Neural progenitor cell (in vitro differentiated cells): Measurements from ENCODE around the gene REP15. TPM values are rescaled to one million over a fixed set of nuclear protein-coding genes. Genes with fewer than 3 reads are reported as not detected.

ENCODE experiments used
- DNase-seq: peaks from one replicate; pipeline ENCODE4 v3.0.0-alpha.2; 2016; ENCODE audit warnings: low spot score
- H2AFZ ChIP-seq: fragments of 200-600 bp; sonication (generic); replicated peaks from 2 replicates; pipeline ENCODE4 v1.6.1; 2016; ENCODE audit warnings: antibody characterized with exemption
- H3F3A ChIP-seq: fragments of 200-600 bp; sonication (generic); 2 replicates; pipeline ENCODE4 v1.6.1; 2016; ENCODE audit warnings: antibody characterized with exemption, low read depth
- H3K27ac ChIP-seq: fragments of 200-600 bp; sonication (generic); 2 replicates; pipeline ENCODE4 v1.5.1; 2016; ENCODE audit warnings: mild to moderate bottlenecking
- H3K27me3 ChIP-seq: fragments of 200-600 bp; sonication (generic); 2 replicates; pipeline ENCODE4 v1.6.1; 2016; ENCODE audit warnings: mild to moderate bottlenecking, moderate library complexity
- H3K36me3 ChIP-seq: fragments of 200-600 bp; sonication (generic); 2 replicates; pipeline ENCODE4 v1.5.1; 2016
- H3K4me1 ChIP-seq: fragments of 200-600 bp; sonication (generic); 2 replicates; pipeline ENCODE4 v1.6.1; 2016; ENCODE audit warnings: mixed run types
- H3K4me2 ChIP-seq: fragments of 200-600 bp; sonication (generic); 2 replicates; pipeline ENCODE4 v1.6.1; 2016
- H3K4me3 ChIP-seq: fragments of 200-600 bp; sonication (generic); 2 replicates; pipeline ENCODE4 v1.5.1; 2016
- H3K79me2 ChIP-seq: fragments of 200-600 bp; sonication (generic); 2 replicates; pipeline ENCODE4 v1.6.1; 2016; ENCODE audit warnings: low read depth
- H3K9ac ChIP-seq: fragments of 200-600 bp; sonication (generic); 2 replicates; pipeline ENCODE4 v1.6.1; 2016
- H3K9me3 ChIP-seq: fragments of 200-600 bp; sonication (generic); 2 replicates; pipeline ENCODE4 v1.5.1; 2016; ENCODE audit warnings: low read depth
- H4K20me1 ChIP-seq: fragments of 200-600 bp; sonication (generic); 2 replicates; pipeline ENCODE4 v1.6.1; 2016; ENCODE audit warnings: low read depth
- H3K27ac Mint-ChIP-seq: 3 replicates; pipeline ENCODE4 v1.8.0; 2021; ENCODE audit warnings: mixed read lengths
- H3K27me3 Mint-ChIP-seq: 2 replicates; pipeline ENCODE4 v1.8.0; 2022; ENCODE audit warnings: low read depth, mild to moderate bottlenecking, inconsistent platforms, moderate library complexity, mixed read lengths; ENCODE audit not compliant: insufficient read depth
- H3K36me3 Mint-ChIP-seq: 3 replicates; pipeline ENCODE4 v1.8.0; 2021; ENCODE audit warnings: mixed read lengths
- H3K4me1 Mint-ChIP-seq: 3 replicates; pipeline ENCODE4 v1.8.0; 2021; ENCODE audit warnings: mixed read lengths
- H3K4me3 Mint-ChIP-seq: 3 replicates; pipeline ENCODE4 v1.8.0; 2021; ENCODE audit warnings: mild to moderate bottlenecking, moderate library complexity, mixed read lengths
- H3K9me3 Mint-ChIP-seq: 3 replicates; pipeline ENCODE4 v1.8.0; 2020; ENCODE audit warnings: mixed read lengths
- CTCF ChIP-seq: fragments of 200-600 bp; sonication (generic); IDR thresholded peaks from 2 replicates; pipeline ENCODE4 v1.5.1; 2017; ENCODE audit warnings: antibody characterized with exemption, mild to moderate bottlenecking
- EZH2 ChIP-seq: fragments of 200-600 bp; sonication (generic); IDR thresholded peaks from 2 replicates; pipeline ENCODE4 v1.6.1; 2017; ENCODE audit warnings: antibody characterized with exemption, mild to moderate bottlenecking, moderate library complexity
- EZH2phosphoT487 ChIP-seq: fragments of 200-600 bp; sonication (generic); IDR thresholded peaks from 2 replicates; pipeline ENCODE4 v1.6.1; 2017; ENCODE audit warnings: antibody characterized with exemption
- total RNA-seq: library from RNA; depleted of rRNA; stranded (reverse); fragments of >200 nt; gene quantifications from 2 replicates; pipeline ENCODE4 v1.2.3, GENCODE V29; 2015; ENCODE audit warnings: low replicate concordance

The REP15 gene
- total RNA-seq, 1 donor from 2014 or later: 0.45 TPM

DNA sequence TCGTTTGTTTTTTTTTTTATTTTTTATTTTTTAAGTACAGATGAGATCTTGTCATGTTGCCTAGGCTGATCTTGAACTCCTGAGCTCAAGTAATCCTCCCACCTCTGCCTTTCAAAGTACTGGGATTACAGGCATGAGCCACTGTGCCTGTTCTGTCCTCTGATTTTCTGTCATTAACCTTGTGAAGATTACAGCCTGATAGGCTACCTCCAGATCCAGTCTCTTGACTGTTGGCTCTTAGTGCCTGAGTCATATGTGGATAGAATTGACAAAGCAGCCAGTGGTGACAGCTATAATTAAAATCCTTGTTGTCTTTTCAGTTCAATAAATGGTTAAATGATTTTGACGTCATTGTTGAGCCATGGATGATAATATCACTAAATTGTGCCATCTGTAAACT is 21.3 kb upstream of the REP15 start:
- no peak overlapping the region for H3K4me3 Mint-ChIP-seq
- Histone ChIP-seq H3K27me3 (no peaks in the 10 kb centered on the region), H3K9me3 (no peaks in the 10 kb centered on the region), H3F3A (no peaks in the 10 kb centered on the region), H3K27ac (no peak overlapping the region), H3K4me3 (no peak overlapping the region), H3K79me2 (no peaks in the 10 kb centered on the region), H3K9ac (no peak overlapping the region), H4K20me1 (no peaks in the 10 kb centered on the region), H3K36me3 (no peaks in the 10 kb centered on the region), H3K4me1 (no peaks in the 10 kb centered on the region), H2AFZ (no peak overlapping the region), H3K4me2 (no peak overlapping the region)
- TF ChIP-seq EZH2phosphoT487: no peak
- no peak for TF ChIP-seq CTCF
- TF ChIP-seq EZH2: no peak
- H3K27me3 Mint-ChIP-seq: no peaks in the 10 kb centered on the region
- no peaks in the 10 kb centered on the region for H3K4me1 Mint-ChIP-seq
- H3K36me3 Mint-ChIP-seq: peaks cover 4% of the 10 kb centered on the region
- no peak for DNase-seq
- H3K27ac Mint-ChIP-seq: no peak overlapping the region
- H3K9me3 Mint-ChIP-seq: no peaks in the 10 kb centered on the region

- no peak overlapping the region for H3K4me3 ChIP-seq
- no peaks in the 10 kb centered on the region for H3K9me3 ChIP-seq
- no peaks in the 10 kb centered on the region for H4K20me1 ChIP-seq
- DNase-seq: no peak
- Mint-ChIP-seq H3K4me3 (no peak overlapping the region), H3K4me1 (no peaks in the 10 kb centered on the region), H3K9me3 (no peaks in the 10 kb centered on the region), H3K27me3 (no peaks in the 10 kb centered on the region), H3K36me3 (peaks cover 13% of the 10 kb centered on the region), H3K27ac (no peak overlapping the region)
- no peak overlapping the region for H3K9ac ChIP-seq
- TF ChIP-seq EZH2: no peak
- TF ChIP-seq EZH2phosphoT487: no peak
- no peak for TF ChIP-seq CTCF
- H3F3A ChIP-seq: no peaks in the 10 kb centered on the region
- H3K4me1 ChIP-seq: no peaks in the 10 kb centered on the region
- no peaks in the 10 kb centered on the region for H3K36me3 ChIP-seq
- no peaks in the 10 kb centered on the region for H3K79me2 ChIP-seq
- H3K27ac ChIP-seq: no peak overlapping the region
- H2AFZ ChIP-seq: no peak overlapping the region
- H3K27me3 ChIP-seq: no peaks in the 10 kb centered on the region
- no peak overlapping the region for H3K4me2 ChIP-seq
Measured at GRCh38 chr12:27680619-27681018, 15.6 kb upstream of the REP15 start.

- H3K4me3 ChIP-seq: no peak overlapping the region
- no peak overlapping the region for H3K4me3 Mint-ChIP-seq
- H3K4me2 ChIP-seq: no peak overlapping the region
- H3K4me1 Mint-ChIP-seq: no peaks in the 10 kb centered on the region
- no peak overlapping the region for H2AFZ ChIP-seq
- no peaks in the 10 kb centered on the region for H3K27me3 ChIP-seq
- H3K36me3 Mint-ChIP-seq: peaks cover 13% of the 10 kb centered on the region
- no peak for DNase-seq
- H3K4me1 ChIP-seq: no peaks in the 10 kb centered on the region
- no peak overlapping the region for H3K9ac ChIP-seq
- H3K9me3 ChIP-seq: no peaks in the 10 kb centered on the region
- H3K27me3 Mint-ChIP-seq: no peaks in the 10 kb centered on the region
- no peaks in the 10 kb centered on the region for H3K79me2 ChIP-seq
- TF ChIP-seq EZH2: no peak
- TF ChIP-seq EZH2phosphoT487: no peak
- TF ChIP-seq CTCF: no peak
- H3K27ac ChIP-seq: no peak overlapping the region
- no peaks in the 10 kb centered on the region for H3K9me3 Mint-ChIP-seq
- H4K20me1 ChIP-seq: no peaks in the 10 kb centered on the region
- H3F3A ChIP-seq: no peaks in the 10 kb centered on the region
- H3K27ac Mint-ChIP-seq: no peak overlapping the region
- H3K36me3 ChIP-seq: no peaks in the 10 kb centered on the region
Measured at GRCh38 chr12:27682534-27682933, 13.7 kb upstream of the REP15 start.
